ENCODE measurements around the gene CTSD.
A peak's percentile ranks its signal among the peaks of the same experiment; 100 is the strongest.

The CTSD gene

DNA sequence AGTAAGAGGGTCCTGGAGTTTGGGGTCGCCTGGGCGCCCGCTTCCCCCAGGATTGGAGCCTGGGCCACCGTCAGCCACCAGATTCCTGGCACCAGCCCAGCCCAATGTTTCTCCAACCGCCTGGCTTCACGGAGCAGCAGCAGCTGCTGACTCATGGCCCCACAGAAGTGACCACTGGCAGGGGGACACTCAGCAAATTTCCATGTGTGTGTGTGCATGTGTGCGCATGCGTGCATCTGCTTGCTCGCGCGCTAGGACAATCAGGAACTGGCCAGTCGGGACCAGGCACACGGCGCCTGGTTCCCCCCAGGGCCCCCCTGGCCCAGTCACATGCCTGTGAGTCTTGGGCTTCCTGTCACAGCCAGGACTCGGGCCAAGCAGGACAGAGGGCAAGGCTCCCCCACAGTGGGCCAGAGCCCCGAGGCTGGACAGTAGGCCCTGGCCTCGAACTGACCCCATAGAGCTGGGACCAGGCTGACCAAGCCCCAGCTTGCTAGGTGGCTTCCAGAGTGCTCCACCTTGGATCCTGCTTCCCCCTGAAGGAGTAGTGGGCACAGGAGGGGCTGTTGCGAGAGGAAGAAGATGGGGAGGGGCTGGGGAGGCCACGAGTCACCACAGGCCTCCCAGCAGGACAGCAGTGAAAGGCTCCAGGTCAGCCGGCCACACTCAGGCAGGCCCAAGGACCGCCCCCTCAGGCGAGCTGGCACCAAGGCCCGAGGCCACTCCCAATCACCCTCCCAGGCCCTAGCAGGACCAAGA, 3.2 kb downstream of the CTSD start:
- peak overlapping the region; percentile 89 to 94 for H3K27ac ChIP-seq
- TF ChIP-seq, protein P1, sequence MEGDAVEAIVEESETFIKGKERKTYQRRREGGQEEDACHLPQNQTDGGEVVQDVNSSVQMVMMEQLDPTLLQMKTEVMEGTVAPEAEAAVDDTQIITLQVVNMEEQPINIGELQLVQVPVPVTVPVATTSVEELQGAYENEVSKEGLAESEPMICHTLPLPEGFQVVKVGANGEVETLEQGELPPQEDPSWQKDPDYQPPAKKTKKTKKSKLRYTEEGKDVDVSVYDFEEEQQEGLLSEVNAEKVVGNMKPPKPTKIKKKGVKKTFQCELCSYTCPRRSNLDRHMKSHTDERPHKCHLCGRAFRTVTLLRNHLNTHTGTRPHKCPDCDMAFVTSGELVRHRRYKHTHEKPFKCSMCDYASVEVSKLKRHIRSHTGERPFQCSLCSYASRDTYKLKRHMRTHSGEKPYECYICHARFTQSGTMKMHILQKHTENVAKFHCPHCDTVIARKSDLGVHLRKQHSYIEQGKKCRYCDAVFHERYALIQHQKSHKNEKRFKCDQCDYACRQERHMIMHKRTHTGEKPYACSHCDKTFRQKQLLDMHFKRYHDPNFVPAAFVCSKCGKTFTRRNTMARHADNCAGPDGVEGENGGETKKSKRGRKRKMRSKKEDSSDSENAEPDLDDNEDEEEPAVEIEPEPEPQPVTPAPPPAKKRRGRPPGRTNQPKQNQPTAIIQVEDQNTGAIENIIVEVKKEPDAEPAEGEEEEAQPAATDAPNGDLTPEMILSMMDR (IDR thresholded peaks at IDR 0.05), result no peak
- peak overlapping the region; percentile 98 for H3K4me3 ChIP-seq
- peak; percentile 92 for DNase-seq (ENCODE audit: low spot score)

DNA sequence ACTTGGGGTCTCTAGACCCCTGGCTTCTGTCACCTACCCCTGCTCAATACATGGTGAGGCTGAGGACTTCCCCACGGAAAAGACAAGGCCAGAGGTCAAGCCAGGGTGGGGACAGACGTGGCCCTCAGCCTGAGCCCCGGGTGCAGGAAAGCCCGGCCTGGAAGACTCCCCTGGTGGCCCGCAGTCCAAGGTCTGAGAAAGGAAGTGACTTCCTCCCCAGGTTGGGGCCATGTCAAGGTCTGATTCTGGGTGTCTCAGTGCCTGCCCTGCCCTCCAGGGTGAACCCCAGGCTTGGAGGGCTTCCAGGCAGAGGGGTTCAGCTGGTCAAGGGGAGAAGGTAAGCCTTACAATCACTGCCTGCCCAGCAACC, 3.9 kb downstream of the CTSD start:
- TF ChIP-seq, protein P1 (IDR thresholded peaks at IDR 0.05), result no peak
- peak overlapping the region; percentile 89 to 94 for H3K27ac ChIP-seq
- H3K4me3 ChIP-seq, result peak overlapping the region; percentile 98
- no peak for DNase-seq (ENCODE audit: low spot score)

DNA sequence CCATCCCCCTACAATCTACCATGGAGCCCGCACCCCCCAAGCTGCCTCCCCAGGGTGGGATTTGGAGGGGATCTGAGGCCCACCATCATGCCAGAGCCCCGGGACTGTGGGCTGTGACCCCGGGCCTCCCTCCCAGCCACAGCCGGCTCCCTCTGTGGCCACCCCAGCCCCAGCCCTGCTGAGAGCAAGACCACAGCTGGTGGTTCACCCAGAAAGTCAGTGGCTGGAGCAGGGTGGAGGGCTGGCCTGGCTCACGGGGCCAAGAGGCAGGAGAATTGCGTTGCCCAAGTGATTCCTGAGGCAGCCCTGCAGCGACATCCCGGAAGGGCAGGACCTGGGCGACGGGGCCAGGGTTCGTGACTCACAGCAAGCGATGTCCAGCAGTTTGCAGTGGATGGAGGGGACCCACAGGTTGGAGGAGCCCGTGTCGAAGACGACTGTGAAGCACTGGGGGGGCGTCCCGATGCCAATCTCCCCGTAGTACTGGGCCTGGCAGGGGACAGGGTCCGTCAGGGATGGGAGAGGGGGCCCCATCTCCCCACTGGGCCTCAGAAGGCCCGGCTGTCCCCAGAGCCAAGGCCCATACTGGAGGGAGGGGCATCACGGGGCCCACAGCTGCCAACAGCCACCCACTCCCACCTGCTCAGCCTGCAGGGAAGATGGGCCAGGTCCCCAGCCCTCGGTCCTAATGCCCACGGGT, 4.4 kb downstream of the CTSD start:
- H3K4me3 ChIP-seq, result peak overlapping the region; percentile 98
- TF ChIP-seq, protein P1 (IDR thresholded peaks at IDR 0.05), result no peak
- peak overlapping the region; percentile 89 to 94 for H3K27ac ChIP-seq
- no peak for DNase-seq (ENCODE audit: low spot score)

DNA sequence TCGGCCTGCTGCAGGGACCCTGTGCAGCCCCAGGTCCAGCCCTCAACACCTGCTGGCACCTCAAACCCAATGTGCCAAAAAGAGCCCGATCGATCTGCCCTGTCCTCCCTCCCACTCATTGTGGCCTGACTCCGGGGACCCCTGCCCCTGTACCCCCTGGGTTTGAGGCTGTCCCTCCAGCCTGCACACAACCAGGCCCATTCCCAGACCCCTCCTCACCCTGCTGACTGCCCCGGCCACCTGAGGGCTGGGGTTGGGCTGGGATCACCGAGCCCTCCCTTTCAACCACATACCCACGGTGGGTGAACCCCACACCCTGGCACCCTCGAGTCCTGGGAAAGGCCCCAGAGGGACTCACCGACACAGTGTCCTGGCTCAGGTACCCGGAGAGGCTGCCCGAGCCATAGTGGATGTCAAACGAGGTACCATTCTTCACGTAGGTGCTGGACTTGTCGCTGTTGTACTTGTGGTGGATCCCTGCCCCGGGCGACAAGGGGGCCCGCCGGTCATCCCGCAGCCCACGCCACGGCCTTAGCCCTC, 5.0 kb downstream of the CTSD start:
- TF ChIP-seq, protein P1 (IDR thresholded peaks at IDR 0.05), result no peak
- H3K4me3 ChIP-seq, result peak overlapping the region; percentile 98
- peak overlapping the region; percentile 89 to 94 for H3K27ac ChIP-seq
- DNase-seq (ENCODE audit: low spot score), result no peak

DNA sequence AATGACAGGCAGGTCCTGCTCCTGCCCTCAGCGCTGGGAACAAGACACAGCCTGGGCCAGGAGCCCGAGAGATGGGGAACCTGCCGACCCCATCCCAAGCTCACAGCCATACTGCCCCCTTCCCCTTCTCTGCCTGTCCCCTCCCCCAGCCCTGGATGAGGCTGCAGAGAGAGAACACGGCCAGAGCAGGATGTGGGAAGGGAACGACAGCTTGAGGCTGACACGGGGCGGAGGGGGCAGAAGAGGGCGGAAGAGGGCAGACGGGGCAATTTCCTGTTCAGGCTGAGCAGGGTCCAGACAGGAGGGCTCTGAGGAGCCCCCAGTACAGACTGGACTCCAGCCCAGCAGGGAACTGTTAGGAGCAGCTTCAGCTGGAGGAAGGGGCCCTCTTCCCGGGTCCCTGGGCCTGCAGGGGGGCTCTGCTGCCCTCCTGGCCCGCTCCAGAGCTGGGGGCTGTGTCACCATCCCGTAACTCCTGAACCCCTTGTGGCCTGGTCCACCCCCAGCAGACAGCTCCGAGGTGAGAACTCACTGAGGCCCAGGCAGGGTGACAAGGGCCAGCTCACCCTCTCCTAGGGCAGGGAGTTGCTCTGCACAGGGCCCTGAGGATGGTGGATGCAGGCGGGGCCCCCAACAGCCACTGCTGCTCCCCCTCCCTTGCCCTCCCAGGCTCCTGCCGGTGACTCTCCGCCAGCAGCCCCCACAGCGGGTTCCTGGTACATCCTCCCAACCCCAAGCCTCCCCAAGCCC, 5.7 kb downstream of the CTSD start:
- H3K27ac ChIP-seq, result peak overlapping the region in 1 of 2 donors; percentile 94
- peak overlapping the region; percentile 25 for H3K4me3 ChIP-seq
- no peak for DNase-seq (ENCODE audit: low spot score)
- TF ChIP-seq, protein P1 (IDR thresholded peaks at IDR 0.05), result no peak

DNA sequence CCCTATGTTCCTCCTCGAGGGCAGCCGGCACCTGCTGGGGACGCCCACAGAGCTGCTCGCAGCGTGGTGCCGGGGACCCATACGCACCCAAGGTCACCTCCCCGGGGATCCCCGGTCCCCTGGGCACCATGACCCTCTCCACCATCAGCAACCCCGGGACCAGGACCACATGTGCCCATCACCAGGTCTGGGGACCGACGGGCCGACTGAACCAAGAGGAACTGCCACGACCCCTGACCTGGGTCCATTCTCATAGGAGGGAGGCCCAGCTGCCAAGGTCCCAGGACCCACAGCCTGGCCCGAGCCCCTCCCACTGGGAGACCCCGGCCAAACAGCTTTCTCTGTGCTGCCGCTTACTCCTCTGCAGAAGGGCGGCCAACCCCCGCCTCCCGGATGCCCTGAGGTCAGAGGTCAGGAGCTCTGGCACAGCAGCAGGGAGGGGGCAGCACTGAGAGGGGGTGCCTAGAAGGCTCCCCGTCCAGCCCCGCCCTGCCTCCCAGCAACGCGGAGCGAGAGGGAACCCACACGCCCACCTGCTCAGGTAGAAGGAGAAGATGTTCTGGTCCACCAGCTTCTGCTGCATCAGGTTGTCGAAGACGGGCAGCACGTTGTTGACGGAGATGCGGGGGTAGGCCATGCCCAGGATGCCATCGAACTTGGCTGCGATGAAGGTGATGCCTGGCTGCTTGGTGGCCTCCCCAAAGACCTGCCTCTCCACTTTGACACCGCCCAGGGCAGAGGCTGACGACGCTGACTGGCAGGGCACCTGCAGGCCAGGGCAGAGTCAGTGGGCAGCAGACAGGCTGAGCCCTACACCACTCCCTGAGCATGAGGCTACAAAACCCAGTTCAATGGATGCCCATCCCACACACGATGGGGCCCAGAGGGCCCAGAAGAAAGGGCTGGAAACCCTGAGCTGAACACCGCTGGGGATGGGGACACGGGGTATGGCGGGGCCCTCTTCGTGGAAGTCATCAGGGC, 6.6 kb downstream of the CTSD start:
- Histone ChIP-seq H3K4me3 (no peak overlapping the region), H3K27ac (peak overlapping the region in 1 of 2 donors; percentile 94)
- no peak for DNase-seq (ENCODE audit: low spot score)
- TF ChIP-seq, protein P1 (IDR thresholded peaks at IDR 0.05), result no peak
